ENCODE data around the gene FBXO11.

DNA sequence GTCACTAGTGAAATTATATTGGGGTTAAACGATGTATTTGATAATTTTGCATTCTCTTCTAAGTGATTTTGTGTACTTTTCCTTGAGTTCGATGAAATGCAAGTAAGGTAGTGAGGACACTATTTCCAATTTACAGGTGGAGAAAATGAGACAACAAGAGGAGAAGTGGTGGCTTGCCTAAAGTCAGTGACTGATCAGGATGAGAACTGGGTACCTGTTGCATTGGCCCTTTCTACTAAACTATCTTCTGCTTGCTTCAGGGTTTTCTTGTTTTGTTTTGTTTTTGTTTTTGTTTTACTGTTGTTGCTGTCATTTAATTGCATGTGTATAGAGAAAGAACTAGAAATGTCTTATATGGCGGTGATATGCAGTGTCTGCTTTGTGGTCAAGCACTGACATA is 31.4 kb upstream of the FBXO11 start:
- no peak for TF ChIP-seq CTCF (conservative IDR thresholded peaks at IDR 0.05; ENCODE audit: low read depth, low read length)
- no peak for TF ChIP-seq POLR2A (IDR thresholded peaks at IDR 0.05; ENCODE audit: low read depth, low read length)
- TF ChIP-seq RAD21 (IDR thresholded peaks at IDR 0.05; ENCODE audit: low read length) = no peak
- TF ChIP-seq BHLHE40 (IDR thresholded peaks at IDR 0.05; ENCODE audit: low read depth, low read length) = no peak
- TF ChIP-seq FOS (IDR thresholded peaks at IDR 0.05; ENCODE audit: low read depth, low read length) = no peak
- no peak for TF ChIP-seq MXI1 (IDR thresholded peaks at IDR 0.05; ENCODE audit: borderline replicate concordance, low read depth, low read length)
- TF ChIP-seq SMC3 (IDR thresholded peaks at IDR 0.05; ENCODE audit: low read depth, low read length) = no peak
- no peak for TF ChIP-seq CEBPB (IDR thresholded peaks at IDR 0.05; ENCODE audit: low read depth, low read length)
- TF ChIP-seq, protein P1, sequence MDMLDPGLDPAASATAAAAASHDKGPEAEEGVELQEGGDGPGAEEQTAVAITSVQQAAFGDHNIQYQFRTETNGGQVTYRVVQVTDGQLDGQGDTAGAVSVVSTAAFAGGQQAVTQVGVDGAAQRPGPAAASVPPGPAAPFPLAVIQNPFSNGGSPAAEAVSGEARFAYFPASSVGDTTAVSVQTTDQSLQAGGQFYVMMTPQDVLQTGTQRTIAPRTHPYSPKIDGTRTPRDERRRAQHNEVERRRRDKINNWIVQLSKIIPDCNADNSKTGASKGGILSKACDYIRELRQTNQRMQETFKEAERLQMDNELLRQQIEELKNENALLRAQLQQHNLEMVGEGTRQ (IDR thresholded peaks at IDR 0.05; ENCODE audit: low read depth, low read length) = no peak
